ENCODE data around the gene LSP1.
"Not testable (repeated sequence)": the region's sequence is repeated elsewhere in the genome, so short reads cannot be mapped to it uniquely, and the experiment has no call there.

Gene LSP1

GRCh38 chr11:1877211-1878136, 24.6 kb downstream of the LSP1 start:
- peak; percentile 29 for DNase-seq
- H3K27me3 Mint-ChIP-seq = no peaks in the 10 kb centered on the region
- peaks cover 5% of the 10 kb centered on the region for H3K36me3 Mint-ChIP-seq (ENCODE audit: low read depth)
- H3K9me3 Mint-ChIP-seq = no peaks in the 10 kb centered on the region
- H3K4me3 Mint-ChIP-seq = no peak overlapping the region
- H3K27ac Mint-ChIP-seq = no peak overlapping the region
- H3K4me1 Mint-ChIP-seq (ENCODE audit: low read depth) = peaks cover 31% of the 10 kb centered on the region

GRCh38 chr11:1878137-1879031, 25.5 kb downstream of the LSP1 start:
- Mint-ChIP-seq H3K4me3 (no peak overlapping the region), H3K36me3 (ENCODE audit: low read depth) (peaks cover 5% of the 10 kb centered on the region), H3K4me1 (ENCODE audit: low read depth) (peaks cover 26% of the 10 kb centered on the region), H3K27ac (no peak overlapping the region), H3K27me3 (no peaks in the 10 kb centered on the region), H3K9me3 (no peaks in the 10 kb centered on the region)
- peak; percentile 27 for DNase-seq

GRCh38 chr11:1879342-1879940, 26.6 kb downstream of the LSP1 start:
- Mint-ChIP-seq H3K4me1 (ENCODE audit: low read depth) (peaks cover 24% of the 10 kb centered on the region), H3K27ac (no peak overlapping the region), H3K4me3 (no peak overlapping the region), H3K36me3 (ENCODE audit: low read depth) (peaks cover 5% of the 10 kb centered on the region), H3K27me3 (no peaks in the 10 kb centered on the region), H3K9me3 (no peaks in the 10 kb centered on the region)
- peak; percentile 30 for DNase-seq

- no peaks in the 10 kb centered on the region for H3K9me3 Mint-ChIP-seq
- no peak overlapping the region for H3K4me3 Mint-ChIP-seq
- peaks cover 5% of the 10 kb centered on the region for H3K36me3 Mint-ChIP-seq (ENCODE audit: low read depth)
- H3K27ac Mint-ChIP-seq = peak overlapping the region; percentile 24
- DNase-seq = peak; percentile 30
- H3K4me1 Mint-ChIP-seq (ENCODE audit: low read depth) = peaks cover 24% of the 10 kb centered on the region
- H3K27me3 Mint-ChIP-seq = no peaks in the 10 kb centered on the region
These were observed 27.2 kb downstream of the LSP1 start for GRCh38 chr11:1879941-1880720.

GRCh38 chr11:1880746-1881441, 28.0 kb downstream of the LSP1 start:
- Mint-ChIP-seq H3K27ac (no peak overlapping the region), H3K27me3 (no peaks in the 10 kb centered on the region), H3K4me1 (ENCODE audit: low read depth) (peaks cover 20% of the 10 kb centered on the region), H3K36me3 (ENCODE audit: low read depth) (peaks cover 3% of the 10 kb centered on the region), H3K4me3 (no peak overlapping the region), H3K9me3 (no peaks in the 10 kb centered on the region)
- peak; percentile 37 for DNase-seq

- Mint-ChIP-seq H3K36me3 (ENCODE audit: low read depth) (peaks cover 3% of the 10 kb centered on the region), H3K27ac (no peak overlapping the region), H3K4me3 (no peak overlapping the region), H3K4me1 (ENCODE audit: low read depth) (peaks cover 14% of the 10 kb centered on the region), H3K9me3 (no peaks in the 10 kb centered on the region), H3K27me3 (no peaks in the 10 kb centered on the region)
- DNase-seq = no peak
These were observed 28.8 kb downstream of the LSP1 start for GRCh38 chr11:1881442-1882264.

GRCh38 chr11:1882265-1883238, 29.7 kb downstream of the LSP1 start:
- H3K4me3 Mint-ChIP-seq = no peak overlapping the region
- H3K4me1 Mint-ChIP-seq (ENCODE audit: low read depth) = peaks cover 11% of the 10 kb centered on the region
- H3K36me3 Mint-ChIP-seq (ENCODE audit: low read depth) = peaks cover 3% of the 10 kb centered on the region
- H3K9me3 Mint-ChIP-seq = no peaks in the 10 kb centered on the region
- peak; percentile 89 for DNase-seq
- H3K27ac Mint-ChIP-seq = no peak overlapping the region
- H3K27me3 Mint-ChIP-seq = no peaks in the 10 kb centered on the region

- Mint-ChIP-seq H3K4me1 (ENCODE audit: low read depth) (peaks cover 18% of the 10 kb centered on the region), H3K4me3 (no peak overlapping the region), H3K9me3 (no peaks in the 10 kb centered on the region), H3K36me3 (ENCODE audit: low read depth) (peaks cover 3% of the 10 kb centered on the region), H3K27me3 (no peaks in the 10 kb centered on the region), H3K27ac (peak overlapping the region; percentile 49)
- DNase-seq = no peak
These were observed 30.7 kb downstream of the LSP1 start for GRCh38 chr11:1883346-1884302.

- Mint-ChIP-seq H3K27me3 (no peaks in the 10 kb centered on the region), H3K4me1 (ENCODE audit: low read depth) (peaks cover 23% of the 10 kb centered on the region), H3K36me3 (ENCODE audit: low read depth) (peaks cover 3% of the 10 kb centered on the region), H3K9me3 (no peaks in the 10 kb centered on the region), H3K27ac (no peak overlapping the region), H3K4me3 (no peak overlapping the region)
- DNase-seq = no peak
These were observed 31.4 kb downstream of the LSP1 start for GRCh38 chr11:1884303-1884700.

- H3K4me1 Mint-ChIP-seq (ENCODE audit: low read depth) = peaks cover 31% of the 10 kb centered on the region
- H3K27ac Mint-ChIP-seq; H3K4me3 Mint-ChIP-seq; DNase-seq; H3K9me3 Mint-ChIP-seq; H3K36me3 Mint-ChIP-seq (ENCODE audit: low read depth); H3K27me3 Mint-ChIP-seq: not testable (repeated sequence)
These were observed 33.7 kb downstream of the LSP1 start for GRCh38 chr11:1886551-1886950.
